OCI-LY3 (cell line): ENCODE data around the gene C6orf15.

Source experiments
- H2AFZ ChIP-seq: fragments of 200-600, 300-600 bp; shearing (Covaris generic); 2 replicates; pipeline ENCODE4 v1.6.0; 2014; ENCODE audit warnings: antibody characterized with exemption, low read depth, low read length
- H3K27ac ChIP-seq: fragments of 200-600, 300-600 bp; sonication (generic); 2 replicates; pipeline ENCODE4 v1.5.1; 2014; ENCODE audit warnings: mild to moderate bottlenecking, low read length, moderate library complexity, mixed read lengths
- H3K27me3 ChIP-seq: fragments of 200-600, 300-600 bp; sonication (generic); 2 replicates; pipeline ENCODE4 v1.6.1; 2014; ENCODE audit warnings: low read depth, low read length, mixed read lengths
- H3K36me3 ChIP-seq: fragments of 200-600, 300-600 bp; sonication (generic); replicated peaks from 2 replicates; pipeline ENCODE3; 2014; ENCODE audit warnings: low read depth, low read length, mixed read lengths
- H3K4me1 ChIP-seq: fragments of 300-600, 200-600 bp; sonication (generic); 2 replicates; pipeline ENCODE4 v1.6.1; 2014; ENCODE audit warnings: low read length, mixed read lengths
- H3K4me2 ChIP-seq: fragments of 200-600, 300-600 bp; sonication (generic); 2 replicates; pipeline ENCODE4 v1.6.1; 2014; ENCODE audit warnings: low read length, mixed read lengths
- H3K4me3 ChIP-seq: fragments of 300-600, 200-600 bp; sonication (generic); 2 replicates; pipeline ENCODE4 v1.5.1; 2014; ENCODE audit warnings: antibody characterized with exemption, mild to moderate bottlenecking, low read length, moderate library complexity
- H3K79me2 ChIP-seq: fragments of 300-600, 200-600 bp; shearing (Covaris generic); 2 replicates; pipeline ENCODE4 v1.6.1; 2014; ENCODE audit warnings: mild to moderate bottlenecking, low read length, mixed read lengths
- H3K9ac ChIP-seq: fragments of 300-600, 200-600 bp; shearing (Covaris generic); 2 replicates; pipeline ENCODE4 v1.6.0; 2014; ENCODE audit warnings: mild to moderate bottlenecking, low read length, moderate library complexity
- H3K9me3 ChIP-seq: fragments of 200-600, 300-600 bp; shearing (Covaris generic); 2 replicates; pipeline ENCODE4 v1.6.1; 2014; ENCODE audit warnings: low read length, mixed read lengths; ENCODE audit not compliant: insufficient read depth
- H4K20me1 ChIP-seq: fragments of 200-600, 300-600 bp; sonication (generic); 2 replicates; pipeline ENCODE4 v1.6.1; 2016; ENCODE audit warnings: low read length, mixed read lengths; ENCODE audit not compliant: insufficient read depth
- EZH2phosphoT487 ChIP-seq: fragments of 200-600 bp; shearing (Covaris generic); IDR thresholded peaks from 2 replicates; pipeline ENCODE4 v1.6.1; 2018; ENCODE audit warnings: antibody characterized with exemption, mixed run types, low read depth
- TF ChIP-seq, protein P1 (sequence below): fragments of 200-600, 300-600 bp; sonication (generic); IDR thresholded peaks from 2 replicates; pipeline ENCODE4 v1.5.1; 2014; ENCODE audit warnings: antibody characterized with exemption, low read length, low read depth

The C6orf15 gene

GRCh38 chr6:31144296-31144969 lies 32.1 kb upstream of the C6orf15 start:
- no peaks in the 10 kb centered on the region for H3K79me2 ChIP-seq
- no peaks in the 10 kb centered on the region for H4K20me1 ChIP-seq
- no peak overlapping the region for H2AFZ ChIP-seq
- H3K4me1 ChIP-seq: no peaks in the 10 kb centered on the region
- H3K27ac ChIP-seq: no peak overlapping the region
- TF ChIP-seq, protein P1, sequence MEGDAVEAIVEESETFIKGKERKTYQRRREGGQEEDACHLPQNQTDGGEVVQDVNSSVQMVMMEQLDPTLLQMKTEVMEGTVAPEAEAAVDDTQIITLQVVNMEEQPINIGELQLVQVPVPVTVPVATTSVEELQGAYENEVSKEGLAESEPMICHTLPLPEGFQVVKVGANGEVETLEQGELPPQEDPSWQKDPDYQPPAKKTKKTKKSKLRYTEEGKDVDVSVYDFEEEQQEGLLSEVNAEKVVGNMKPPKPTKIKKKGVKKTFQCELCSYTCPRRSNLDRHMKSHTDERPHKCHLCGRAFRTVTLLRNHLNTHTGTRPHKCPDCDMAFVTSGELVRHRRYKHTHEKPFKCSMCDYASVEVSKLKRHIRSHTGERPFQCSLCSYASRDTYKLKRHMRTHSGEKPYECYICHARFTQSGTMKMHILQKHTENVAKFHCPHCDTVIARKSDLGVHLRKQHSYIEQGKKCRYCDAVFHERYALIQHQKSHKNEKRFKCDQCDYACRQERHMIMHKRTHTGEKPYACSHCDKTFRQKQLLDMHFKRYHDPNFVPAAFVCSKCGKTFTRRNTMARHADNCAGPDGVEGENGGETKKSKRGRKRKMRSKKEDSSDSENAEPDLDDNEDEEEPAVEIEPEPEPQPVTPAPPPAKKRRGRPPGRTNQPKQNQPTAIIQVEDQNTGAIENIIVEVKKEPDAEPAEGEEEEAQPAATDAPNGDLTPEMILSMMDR: no peak
- H3K36me3 ChIP-seq: peaks cover 2% of the 10 kb centered on the region
- no peak overlapping the region for H3K4me2 ChIP-seq
- H3K27me3 ChIP-seq: no peaks in the 10 kb centered on the region
- no peak overlapping the region for H3K4me3 ChIP-seq
- H3K9ac ChIP-seq: no peak overlapping the region
- no peaks in the 10 kb centered on the region for H3K9me3 ChIP-seq

- no peak for TF ChIP-seq EZH2phosphoT487
- TF ChIP-seq, protein P1: no peak
- no peak overlapping the region for H2AFZ ChIP-seq
- H3K27ac ChIP-seq: no peak overlapping the region
- H4K20me1 ChIP-seq: no peaks in the 10 kb centered on the region
- no peak overlapping the region for H3K9ac ChIP-seq
- H3K36me3 ChIP-seq: peaks cover under 1% of the 10 kb centered on the region
- no peaks in the 10 kb centered on the region for H3K79me2 ChIP-seq
- no peak overlapping the region for H3K4me2 ChIP-seq
- no peaks in the 10 kb centered on the region for H3K9me3 ChIP-seq
- H3K4me1 ChIP-seq: no peaks in the 10 kb centered on the region
- no peaks in the 10 kb centered on the region for H3K27me3 ChIP-seq
- H3K4me3 ChIP-seq: no peak overlapping the region
Observed at GRCh38 chr6:31143148-31143547, 30.8 kb upstream of the C6orf15 start.

- Histone ChIP-seq H3K9me3 (no peaks in the 10 kb centered on the region), H4K20me1 (no peaks in the 10 kb centered on the region), H3K27me3 (no peaks in the 10 kb centered on the region), H3K27ac (no peak overlapping the region), H3K79me2 (no peaks in the 10 kb centered on the region), H3K4me2 (no peak overlapping the region), H3K36me3 (no peaks in the 10 kb centered on the region), H2AFZ (no peak overlapping the region), H3K4me3 (no peak overlapping the region), H3K4me1 (peaks cover 6% of the 10 kb centered on the region), H3K9ac (no peak overlapping the region)
- no peak for TF ChIP-seq EZH2phosphoT487
- TF ChIP-seq, protein P1: no peak
Observed at GRCh38 chr6:31142361-31142761, 30.0 kb upstream of the C6orf15 start.

DNA sequence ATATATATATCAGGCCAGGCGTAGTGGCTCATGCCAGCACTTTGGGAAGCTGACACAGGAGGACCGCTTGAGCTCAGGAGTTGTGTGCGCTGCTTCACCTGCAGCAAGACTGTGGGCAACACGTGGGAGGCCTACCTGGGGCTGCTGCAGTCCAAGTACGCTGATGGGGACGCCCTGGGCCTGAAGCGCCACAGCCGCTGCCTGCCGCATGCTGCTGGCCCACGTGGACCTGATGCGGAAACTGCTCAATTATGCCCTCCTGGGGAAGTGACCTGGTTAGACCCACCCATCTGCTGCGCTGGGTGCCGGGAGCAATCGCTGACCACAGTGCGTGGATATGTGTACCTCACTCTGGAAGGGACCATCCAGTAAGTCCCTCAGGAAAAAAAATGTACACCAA lies 28.3 kb upstream of the C6orf15 start:
- H3K79me2 ChIP-seq: no peaks in the 10 kb centered on the region
- no peaks in the 10 kb centered on the region for H3K36me3 ChIP-seq
- H3K4me2 ChIP-seq: no peak overlapping the region
- H2AFZ ChIP-seq: no peak overlapping the region
- no peaks in the 10 kb centered on the region for H3K9me3 ChIP-seq
- no peaks in the 10 kb centered on the region for H3K27me3 ChIP-seq
- no peak overlapping the region for H3K4me3 ChIP-seq
- H3K27ac ChIP-seq: no peak overlapping the region
- no peak overlapping the region for H3K9ac ChIP-seq
- peaks cover 6% of the 10 kb centered on the region for H3K4me1 ChIP-seq
- H4K20me1 ChIP-seq: no peaks in the 10 kb centered on the region
- no peak for TF ChIP-seq EZH2phosphoT487
- TF ChIP-seq, protein P1: no peak
